GM03348 (cell line): ENCODE measurements around the gene TNFRSF12A.
"Not testable (repeated sequence)": the region's sequence is repeated elsewhere in the genome, so short reads cannot be mapped to it uniquely, and the experiment has no call there.

Experiments used
- DNase-seq: peaks from one replicate; pipeline ENCODE4 v3.0.0; 2012; ENCODE audit warnings: low spot score

The TNFRSF12A gene

DNA sequence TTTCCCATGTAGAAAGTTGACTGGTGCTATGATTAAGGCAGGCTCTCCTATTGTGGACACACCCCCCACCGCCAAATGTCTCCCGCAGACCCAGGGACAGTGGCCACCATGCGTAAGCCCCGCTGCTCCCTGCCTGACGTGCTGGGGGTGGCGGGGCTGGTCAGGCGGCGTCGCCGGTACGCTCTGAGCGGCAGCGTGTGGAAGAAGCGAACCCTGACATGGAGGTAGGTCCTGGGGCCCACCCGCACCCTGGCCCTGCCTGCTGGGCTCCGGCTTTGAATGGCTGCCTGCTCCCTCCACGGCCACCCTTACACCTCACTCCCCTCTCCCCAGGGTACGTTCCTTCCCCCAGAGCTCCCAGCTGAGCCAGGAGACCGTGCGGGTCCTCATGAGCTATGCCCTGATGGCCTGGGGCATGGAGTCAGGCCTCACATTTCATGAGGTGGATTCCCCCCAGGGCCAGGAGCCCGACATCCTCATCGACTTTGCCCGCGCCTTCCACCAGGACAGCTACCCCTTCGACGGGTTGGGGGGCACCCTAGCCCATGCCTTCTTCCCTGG is 29.8 kb downstream of the TNFRSF12A start:
- DNase-seq, result no peak

DNA sequence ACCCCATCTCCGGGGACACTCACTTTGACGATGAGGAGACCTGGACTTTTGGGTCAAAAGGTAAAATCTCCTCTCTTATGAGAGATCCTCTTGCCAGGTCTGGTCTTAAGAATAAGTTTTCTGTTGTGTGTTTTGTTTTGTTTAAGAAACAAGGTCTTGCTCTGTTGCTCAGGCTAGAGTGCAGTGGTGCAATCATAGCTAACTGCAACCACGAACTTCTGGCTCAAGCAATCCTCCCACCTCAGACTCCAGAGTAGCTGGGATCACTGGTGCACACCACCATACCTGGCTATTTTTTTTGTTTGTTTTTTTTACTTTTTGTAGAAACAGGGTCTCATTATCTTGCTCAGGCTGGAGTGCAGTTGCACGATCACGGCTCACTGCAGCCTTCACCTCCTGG is 30.3 kb downstream of the TNFRSF12A start:
- no peak for DNase-seq

DNA sequence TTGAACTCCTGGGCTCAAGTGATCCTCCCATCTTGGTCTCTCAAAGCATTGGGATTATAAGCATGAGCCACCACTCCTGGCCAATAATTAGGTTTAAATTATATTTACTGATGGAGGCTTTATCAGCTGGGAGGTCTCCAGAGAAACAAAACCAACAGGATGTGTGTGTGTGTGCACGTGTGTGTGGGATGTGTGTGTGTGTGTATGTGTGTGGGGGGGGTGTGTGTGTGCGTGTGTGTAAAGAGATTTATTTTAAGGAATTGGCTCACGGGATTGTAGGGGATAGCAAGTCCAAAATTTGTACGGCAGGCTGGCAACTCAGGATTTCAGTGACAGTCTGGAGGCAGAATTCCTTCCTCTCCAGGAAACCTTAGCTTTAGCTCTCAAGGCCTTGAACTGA is 30.8 kb downstream of the TNFRSF12A start:
- no peak for DNase-seq

DNA sequence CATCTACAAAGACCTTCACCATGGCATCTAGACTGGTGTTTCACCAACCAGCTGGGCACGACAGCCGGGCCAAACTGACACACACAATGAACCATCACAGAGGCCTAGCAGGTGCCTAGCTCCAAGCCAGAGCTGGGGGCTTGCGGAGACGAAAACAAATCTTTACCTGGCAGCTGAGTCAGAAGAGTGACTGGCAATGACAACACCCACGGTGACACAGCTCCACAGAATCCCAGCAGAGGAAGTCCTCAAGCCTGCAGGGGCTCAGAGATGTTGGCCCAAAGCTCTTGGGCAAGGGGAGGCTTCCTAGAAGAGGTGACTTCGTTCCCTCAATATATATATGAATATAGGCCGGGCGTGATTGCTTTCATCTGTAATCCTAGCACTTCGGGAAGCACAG is 31.3 kb downstream of the TNFRSF12A start:
- no peak for DNase-seq

DNA sequence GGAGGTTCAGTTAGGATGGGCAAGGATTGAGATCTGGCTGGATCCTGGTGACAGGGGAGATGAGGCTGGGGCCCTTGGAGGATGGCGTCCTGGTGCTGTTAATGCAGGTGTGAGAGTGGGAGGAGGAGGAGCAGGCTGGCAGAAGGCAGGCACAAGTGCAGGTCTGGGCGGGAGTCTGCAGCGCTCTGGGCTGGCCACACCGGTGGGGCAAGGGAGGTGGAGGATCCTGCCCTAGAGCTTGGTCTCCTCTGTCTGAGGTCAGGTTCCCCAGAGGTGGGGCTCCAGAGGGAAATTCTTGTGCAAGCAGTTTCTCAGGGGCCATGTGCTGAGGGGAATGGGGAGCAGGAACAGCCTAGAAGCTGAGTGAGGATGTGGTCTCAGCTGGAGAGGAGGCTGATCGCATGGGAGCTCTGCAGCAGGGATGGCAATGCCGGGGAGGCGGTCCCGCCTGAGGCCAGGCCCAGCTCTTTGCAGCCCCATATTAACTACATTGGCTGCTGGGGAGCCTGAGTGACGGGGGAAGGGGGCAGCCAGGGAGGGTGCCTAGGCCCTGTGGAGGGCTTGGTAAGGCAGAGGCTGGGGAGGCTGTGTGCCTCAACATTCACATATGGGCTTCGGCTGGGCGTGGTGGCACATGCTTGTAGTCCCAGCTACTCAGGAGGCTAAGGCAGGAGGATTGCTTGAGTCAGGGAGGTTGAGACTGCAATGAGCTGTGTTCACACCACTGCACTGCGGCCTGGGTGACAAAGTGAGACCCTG is 32.6 kb downstream of the TNFRSF12A start:
- DNase-seq, result not testable (repeated sequence)

DNA sequence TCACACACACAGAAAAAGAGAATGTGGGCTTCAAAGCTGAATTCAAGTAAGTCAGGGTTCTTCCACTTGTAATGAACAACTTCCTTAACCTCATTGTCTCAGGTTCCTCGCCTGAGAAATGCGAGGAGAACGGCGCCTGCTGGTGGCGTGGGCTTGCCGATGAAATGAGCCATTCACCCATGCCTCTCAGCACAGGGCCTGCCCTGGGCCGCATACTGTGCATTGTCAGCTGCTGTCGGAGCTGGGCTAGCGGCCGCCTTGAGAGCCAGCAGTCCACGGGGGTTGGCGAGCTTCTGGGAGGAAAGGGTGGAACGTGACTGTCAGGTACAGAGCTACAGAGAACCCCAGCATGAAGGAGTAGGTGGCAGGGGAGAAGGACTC is 33.2 kb downstream of the TNFRSF12A start:
- DNase-seq, result not testable (repeated sequence)

DNA sequence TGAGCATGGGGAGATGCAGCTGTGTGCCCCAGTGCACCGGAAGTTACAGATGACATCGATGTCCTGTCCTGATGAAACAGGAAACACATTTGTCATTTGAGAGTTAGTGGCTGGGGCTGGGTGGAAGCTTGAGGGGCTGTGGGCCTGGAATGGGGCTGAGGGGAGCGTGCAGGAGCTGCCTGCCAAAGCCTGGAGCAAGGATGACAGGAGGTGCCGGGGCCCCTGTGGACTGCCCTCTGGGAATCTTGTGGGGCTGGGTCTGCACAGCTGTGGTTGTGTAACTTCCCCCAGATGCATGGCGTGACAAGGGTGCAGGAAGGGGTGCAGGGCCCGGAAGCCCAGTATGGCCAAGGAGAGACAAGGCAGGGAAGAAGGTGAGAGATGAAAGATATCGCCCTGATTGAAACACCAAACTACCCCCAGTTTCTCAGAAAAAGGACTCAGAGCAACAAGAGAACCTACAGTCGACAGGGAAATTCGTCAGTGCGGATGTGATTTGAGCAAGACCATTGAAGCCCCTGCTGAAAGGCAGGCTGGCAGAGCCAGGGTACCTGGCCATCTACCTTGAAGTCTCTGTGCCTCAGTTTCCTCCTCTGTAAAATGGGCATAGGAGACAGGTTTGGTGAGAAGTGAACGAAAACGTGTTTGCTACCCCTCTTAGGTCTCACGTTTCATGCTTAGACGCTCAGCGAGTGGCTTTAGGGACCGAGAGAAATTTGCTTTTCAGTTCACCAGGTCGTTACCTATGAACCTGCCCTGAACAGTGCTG is 35.0 kb downstream of the TNFRSF12A start:
- DNase-seq, result no peak

DNA sequence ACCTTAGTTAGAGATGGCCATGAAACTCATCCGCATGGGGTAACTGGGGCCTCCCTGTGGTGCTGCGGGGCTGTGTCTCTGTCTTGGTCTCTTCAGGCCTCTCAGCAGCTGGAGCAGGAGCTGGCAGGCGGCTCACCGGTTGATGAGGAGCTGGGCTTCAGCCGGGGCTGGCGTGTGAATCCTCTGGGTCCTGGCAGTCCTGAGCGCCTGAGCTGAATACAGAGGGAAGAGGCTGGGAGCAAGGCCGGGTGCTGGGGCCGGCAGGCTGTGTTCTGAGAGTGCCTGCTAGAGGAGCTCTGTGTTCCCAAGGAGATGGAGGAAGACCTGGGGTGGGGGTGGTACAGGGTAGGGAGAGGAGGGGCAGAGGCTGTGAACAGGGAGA is 35.6 kb downstream of the TNFRSF12A start:
- DNase-seq, result not testable (repeated sequence)

DNA sequence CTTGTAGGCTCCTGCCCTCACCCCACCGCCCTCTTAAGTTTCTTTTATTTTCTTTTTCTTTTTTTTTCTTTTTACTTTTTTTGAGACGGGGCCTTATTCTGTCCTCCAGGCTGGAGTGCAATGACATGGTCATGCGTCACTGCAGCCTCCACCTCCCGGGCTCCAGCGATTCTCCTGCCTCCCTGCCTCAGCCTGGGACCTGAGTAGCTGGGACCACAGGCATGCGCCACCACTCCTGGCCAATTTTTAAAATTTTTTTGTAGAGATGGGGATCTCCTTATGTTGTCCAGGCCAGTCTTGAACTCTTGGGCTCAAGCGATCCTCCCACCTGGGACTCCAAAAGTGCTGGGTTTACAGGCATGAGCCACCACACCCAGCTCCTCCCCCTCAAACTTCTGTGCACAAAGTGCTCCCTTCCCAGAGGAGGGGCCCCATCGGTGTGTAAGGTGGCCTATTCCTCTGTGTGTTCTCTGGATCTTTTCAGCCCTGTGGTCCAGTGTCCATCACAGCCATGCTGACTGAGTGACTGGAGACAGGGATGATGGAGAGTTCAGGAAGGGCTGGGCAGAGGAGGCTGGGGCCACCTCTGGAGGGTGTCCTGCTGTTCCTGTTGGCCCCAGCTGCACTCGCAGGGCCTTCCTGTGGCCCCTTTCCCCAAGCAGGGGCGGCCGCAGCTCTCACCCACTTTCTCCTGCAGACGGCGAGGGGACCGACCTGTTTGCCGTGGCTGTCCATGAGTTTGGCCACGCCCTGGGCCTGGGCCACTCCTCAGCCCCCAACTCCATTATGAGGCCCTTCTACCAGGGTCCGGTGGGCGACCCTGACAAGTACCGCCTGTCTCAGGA is 36.4 kb downstream of the TNFRSF12A start:
- DNase-seq, result no peak

DNA sequence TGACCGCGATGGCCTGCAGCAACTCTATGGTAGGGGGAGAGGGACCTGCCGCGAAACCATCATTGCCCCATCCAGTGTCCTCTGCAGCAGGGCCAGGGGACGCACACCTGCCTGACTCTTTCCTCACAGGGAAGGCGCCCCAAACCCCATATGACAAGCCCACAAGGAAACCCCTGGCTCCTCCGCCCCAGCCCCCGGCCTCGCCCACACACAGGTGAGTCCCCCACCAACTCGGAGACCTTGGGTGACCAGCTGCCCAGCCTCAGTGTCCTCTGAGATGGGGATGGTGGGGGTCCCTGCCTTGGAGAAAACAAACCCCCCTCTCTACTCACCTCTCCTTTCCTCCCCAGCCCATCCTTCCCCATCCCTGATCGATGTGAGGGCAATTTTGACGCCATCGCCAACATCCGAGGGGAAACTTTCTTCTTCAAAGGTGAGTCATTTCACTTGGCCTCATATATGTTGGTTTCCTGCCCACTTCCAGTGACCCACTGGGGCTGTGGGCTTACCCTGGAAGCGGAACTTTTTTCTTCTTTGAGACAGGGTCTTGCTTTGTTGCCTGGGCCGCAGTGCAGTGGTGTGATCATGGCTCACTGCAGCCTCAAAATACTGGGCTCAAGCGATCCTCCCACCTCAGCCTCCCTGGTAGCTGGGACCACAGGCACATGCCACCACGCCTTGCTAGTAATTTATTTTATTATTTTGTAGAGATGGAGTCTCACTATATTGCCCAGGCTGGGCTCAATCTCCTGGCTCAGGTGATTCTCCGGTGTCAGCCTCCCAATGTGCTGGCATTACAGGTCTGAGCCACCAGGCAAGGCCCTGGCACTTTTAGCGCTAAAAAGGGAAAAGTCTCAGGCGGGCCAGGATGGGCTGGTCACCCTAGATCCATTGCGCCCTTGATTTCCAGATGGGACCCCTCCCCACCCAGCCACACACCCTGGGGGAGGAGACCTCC is 37.3 kb downstream of the TNFRSF12A start:
- no peak for DNase-seq

DNA sequence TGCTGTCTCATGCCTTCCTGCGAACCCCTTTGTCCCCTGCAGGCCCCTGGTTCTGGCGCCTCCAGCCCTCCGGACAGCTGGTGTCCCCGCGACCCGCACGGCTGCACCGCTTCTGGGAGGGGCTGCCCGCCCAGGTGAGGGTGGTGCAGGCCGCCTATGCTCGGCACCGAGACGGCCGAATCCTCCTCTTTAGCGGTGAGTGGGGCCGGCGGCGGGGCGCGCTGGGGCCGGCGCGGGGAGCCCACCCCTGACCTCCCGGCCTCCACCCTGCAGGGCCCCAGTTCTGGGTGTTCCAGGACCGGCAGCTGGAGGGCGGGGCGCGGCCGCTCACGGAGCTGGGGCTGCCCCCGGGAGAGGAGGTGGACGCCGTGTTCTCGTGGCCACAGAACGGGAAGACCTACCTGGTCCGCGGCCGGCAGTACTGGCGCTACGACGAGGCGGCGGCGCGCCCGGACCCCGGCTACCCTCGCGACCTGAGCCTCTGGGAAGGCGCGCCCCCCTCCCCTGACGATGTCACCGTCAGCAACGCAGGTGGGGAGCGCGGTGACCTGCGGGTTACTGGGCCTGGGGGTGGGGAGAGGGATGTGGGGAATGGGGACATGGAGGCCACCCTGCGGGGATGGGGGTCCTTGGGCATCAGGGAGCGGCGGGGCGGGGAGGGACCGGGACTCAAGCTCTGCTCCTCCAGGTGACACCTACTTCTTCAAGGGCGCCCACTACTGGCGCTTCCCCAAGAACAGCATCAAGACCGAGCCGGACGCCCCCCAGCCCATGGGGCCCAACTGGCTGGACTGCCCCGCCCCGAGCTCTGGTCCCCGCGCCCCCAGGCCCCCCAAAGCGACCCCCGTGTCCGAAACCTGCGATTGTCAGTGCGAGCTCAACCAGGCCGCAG is 38.2 kb downstream of the TNFRSF12A start:
- DNase-seq, result no peak

DNA sequence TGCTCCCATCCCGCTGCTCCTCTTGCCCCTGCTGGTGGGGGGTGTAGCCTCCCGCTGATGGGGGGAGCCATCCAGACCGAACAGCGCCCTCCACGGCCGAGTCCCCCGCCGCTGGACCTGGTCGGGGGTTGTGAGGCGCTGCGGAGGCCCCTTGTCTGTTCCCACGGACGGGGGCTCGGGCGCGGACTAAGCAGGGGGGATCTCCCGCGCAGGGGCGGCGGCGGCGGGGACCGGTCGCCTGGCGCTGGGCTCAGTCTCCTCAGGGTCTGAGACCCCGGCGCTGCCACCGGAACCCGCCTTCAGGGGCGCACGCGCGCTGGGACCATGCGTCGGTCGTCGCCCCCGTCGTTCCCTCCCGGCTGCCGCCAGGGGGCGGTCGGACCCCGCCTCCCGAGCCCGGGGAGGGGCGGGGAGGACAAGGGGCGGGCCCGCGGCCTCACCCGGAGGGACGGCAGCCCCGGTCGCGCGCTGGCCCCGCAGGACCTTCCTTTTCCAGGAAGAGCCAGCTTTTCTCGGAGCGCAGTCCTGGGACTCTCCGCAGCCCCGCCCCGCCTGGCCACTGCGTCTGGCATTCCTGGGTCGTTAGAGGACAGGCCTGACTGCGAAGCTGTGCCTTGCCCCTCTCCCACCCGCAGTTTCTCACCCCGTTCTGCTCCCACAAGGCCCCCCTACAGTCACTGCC is 39.0 kb downstream of the TNFRSF12A start:
- DNase-seq, result peak; percentile 99

DNA sequence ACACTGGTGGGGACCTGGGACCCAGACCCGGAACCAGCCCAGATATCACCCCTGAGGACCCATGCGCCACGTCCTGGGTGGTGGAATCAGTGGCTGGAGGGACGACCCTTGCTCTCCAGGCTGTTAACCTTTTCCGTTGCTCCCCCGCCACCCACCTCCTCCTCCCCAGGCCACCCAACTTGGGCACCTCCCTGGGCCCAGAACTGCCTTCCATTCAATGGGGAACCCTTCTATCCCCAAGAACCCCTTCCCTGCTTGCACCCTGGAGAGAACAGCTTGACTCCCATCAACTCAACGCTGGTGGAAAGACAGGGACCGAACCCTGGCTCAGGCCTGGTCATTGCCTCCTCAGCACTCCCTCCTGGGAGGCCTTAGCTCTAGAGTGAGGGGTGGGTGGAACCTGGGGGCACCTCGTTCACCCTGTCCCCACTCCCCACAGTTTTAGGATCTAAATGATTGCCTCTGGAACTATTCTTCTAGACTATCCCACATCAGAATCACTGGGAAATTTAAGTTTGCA is 39.6 kb downstream of the TNFRSF12A start:
- no peak for DNase-seq

DNA sequence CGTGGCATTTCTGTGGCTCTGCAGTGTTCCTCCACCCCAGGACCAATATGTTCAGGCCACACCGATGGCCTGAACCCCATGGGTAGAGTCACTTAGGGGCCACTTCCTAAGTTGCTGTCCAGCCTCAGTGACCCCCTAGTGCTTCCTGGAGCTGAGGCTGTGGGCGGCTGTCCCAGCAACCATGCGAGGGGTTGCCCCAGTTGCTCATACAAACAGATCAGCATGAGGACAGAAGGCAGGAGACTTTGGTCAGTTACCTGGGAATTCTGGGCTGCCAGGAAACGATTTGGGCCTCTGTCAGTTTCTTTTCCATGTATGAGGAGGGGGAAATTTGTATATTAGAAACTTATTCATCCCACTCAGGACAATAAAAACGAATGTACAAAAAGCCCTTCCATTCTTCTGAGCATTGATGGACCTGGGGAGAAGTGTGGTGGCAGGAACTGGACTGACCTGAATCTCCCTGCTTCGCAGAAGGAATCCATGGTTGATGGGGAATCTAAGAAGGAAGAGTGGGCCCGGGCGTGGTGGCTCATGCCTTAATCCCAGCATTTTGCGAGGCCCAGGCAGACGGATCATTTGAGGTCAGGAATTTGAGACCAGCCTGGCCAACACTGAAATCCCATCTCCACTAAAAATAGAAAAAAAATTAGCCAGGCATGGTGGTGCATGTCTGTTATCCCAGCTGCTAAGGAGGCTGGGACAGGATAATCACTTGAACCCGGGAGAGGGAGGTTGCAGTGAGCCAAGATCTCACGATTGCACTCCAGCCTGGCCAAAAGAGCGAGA is 40.4 kb downstream of the TNFRSF12A start:
- no peak for DNase-seq

DNA sequence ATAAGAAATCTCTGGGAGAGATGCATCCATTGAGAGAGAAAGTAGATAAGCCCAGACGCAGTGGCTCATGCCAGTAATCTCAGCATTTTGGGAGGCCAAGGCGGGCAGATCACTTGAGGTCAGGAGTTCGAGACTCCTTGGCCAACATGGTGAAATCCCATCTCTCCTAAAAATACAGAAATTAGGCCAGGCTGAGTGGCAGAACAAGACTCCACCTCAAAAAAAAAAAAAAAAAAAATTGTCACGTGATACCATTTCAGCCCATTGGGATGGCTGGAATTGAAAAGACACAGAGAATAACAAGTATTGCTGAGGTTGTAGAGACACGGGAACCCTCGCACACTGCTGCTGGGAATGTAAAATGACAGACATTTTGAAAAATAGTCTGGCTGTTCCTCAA is 42.4 kb downstream of the TNFRSF12A start:
- DNase-seq, result no peak

DNA sequence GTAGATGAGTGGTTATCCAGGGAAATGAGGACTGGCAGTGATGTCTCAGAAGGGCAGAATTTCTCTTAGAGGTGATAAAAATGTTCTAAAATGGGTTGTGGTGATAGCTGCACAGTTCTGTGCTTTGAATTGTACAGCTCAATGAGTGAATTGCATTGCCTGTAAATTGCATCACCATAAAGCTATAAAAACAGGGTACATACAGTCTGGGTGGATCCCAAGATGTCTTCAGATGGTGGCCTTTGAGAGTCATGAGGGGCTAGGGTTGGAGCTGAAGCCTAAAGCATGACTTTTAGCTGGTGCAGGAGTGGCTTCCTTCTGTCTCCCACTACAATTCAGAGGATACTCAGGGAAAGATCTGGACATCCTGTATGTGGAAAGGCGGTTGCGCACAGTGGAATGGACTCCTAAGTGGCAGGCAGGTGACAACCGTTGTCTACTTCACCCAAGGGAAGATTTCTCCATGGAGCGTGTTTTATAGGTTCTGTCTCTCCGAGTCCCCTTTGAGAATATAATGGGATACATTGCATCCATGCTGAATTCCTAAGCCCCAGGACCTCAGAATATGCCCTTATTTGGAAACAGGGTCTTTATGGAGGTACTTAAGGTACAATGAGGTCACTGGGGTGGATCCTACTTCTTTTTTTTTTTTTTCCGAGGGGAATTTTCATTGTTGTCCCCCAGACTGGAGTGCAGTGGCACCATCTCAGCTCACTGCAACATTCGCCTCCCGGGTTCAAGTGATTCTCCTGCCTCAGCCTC is 43.6 kb downstream of the TNFRSF12A start:
- no peak for DNase-seq

DNA sequence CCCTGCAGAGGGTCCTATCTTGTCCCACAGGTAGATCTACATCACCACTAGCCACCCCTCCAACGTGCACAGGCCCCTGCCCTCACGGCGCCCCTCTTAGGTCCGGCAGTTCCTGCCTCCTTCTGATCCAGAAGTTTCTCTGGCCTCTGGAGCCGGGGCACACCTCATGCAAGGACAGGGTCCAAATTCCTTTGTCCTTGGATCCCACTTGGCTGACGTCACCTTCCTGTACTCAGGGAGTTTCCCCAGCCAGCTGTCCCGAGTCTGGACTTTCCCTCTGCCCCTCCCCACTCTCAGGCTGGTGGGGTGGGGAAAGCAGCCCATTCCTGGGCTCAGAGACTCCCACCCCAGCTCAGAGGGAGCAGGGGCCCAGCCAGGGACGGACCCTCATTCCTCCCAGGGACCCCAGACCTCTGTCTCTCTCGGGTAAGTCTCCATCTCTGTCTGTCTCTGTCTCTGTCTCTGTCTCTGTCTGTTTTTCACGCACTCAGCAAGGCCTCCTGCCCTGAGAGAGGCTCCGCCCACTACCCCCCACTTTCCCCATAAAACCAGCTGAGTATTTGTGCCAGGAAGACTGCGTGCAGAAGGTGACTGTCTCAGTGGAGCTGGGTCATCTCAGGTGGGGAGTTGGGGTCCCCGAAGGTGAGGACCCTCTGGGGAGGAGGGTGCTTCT is 45.0 kb downstream of the TNFRSF12A start, which contains the start of gene IL32:
Gene IL32, plus strand, starts transcription at position 572 of the 673 bp plus-strand sequence. CDS start 172 bp downstream, outside the sequence.
- peak; percentile 89 for DNase-seq
